HepG2 (cell line): ENCODE data around the gene MOB4. TPM values are rescaled to one million over a fixed set of nuclear protein-coding genes. Genes with fewer than 3 reads are reported as not detected.

Experiments
- ATAC-seq: fragments of 200-7000 bp; cut with Tn5 transposase; 3 replicates; pipeline ENCODE4 v1.9.1; 2020; ENCODE audit warnings: mild to moderate bottlenecking, moderate library complexity
- BruUV-seq: library from RNA; stranded (reverse); fragments of 400-500 nt; replicated peaks from 2 replicates; lab custom pipeline; 2021; lab: Mats Ljungman, UMichigan
- CTCF ChIA-PET: fragments of 300-600 bp; formaldehyde crosslinking; extraction: SDS; loops from one replicate; lab custom pipeline; 2021; ENCODE audit warnings: low total read pairs, inconsistent platforms, low intra/inter-chr PET ratio; lab: Yijun Ruan, JAX
- POLR2A ChIA-PET: fragments of 350-600 bp; sonication (Branson Sonifier 250); formaldehyde crosslinking; loops from one replicate; lab custom pipeline; 2020; ENCODE audit warnings: antibody characterized with exemption, inconsistent platforms; lab: Yijun Ruan, JAX
- DNase-seq: peaks from one replicate; pipeline ENCODE4 v3.0.0-alpha.2; 2015; ENCODE audit warnings: low spot score
- FAIRE-seq: peaks from 3 replicates; lab custom pipeline; 2011; peaks lifted over from hg19 to GRCh38; lab: Jason Lieb, UNC
- H2AFZ ChIP-seq: one replicate; pipeline ENCODE4 v1.6.1; 2011; ENCODE audit warnings: low read length, inconsistent platforms
- H3K27ac ChIP-seq: fragments of 300-600 bp; 3 replicates; pipeline ENCODE4 v1.8.0; 2011; ENCODE audit warnings: mixed run types, mild to moderate bottlenecking, mixed read lengths, low read length, inconsistent platforms; ENCODE audit not compliant: insufficient read depth; ENCODE audit errors: extremely low read length
- H3K27me3 ChIP-seq, 2 experiments: fragments of 200-600 bp in 1 of 2; 2 replicates in 1 of 2; 3 replicates in 1 of 2; pipeline versions ENCODE4 v1.6.0 to v1.8.0; 2011; ENCODE audit warnings: low read length in 2 of 2, mild to moderate bottlenecking in 2 of 2, moderate library complexity in 2 of 2, inconsistent platforms in 1 of 2; ENCODE audit not compliant: insufficient read depth in 2 of 2, control insufficient read depth in 1 of 2
- H3K36me3 ChIP-seq, 2 experiments: fragments of 200-600 bp in 1 of 2; replicated peaks in 1 of 2; 2 replicates in 1 of 2; 3 replicates in 1 of 2; pipeline versions ENCODE4 v1.5.1 to v1.8.0; 2011; ENCODE audit warnings: low read length in 2 of 2, inconsistent platforms in 1 of 2; ENCODE audit not compliant: insufficient read depth in 2 of 2, control insufficient read depth in 1 of 2
- H3K4me1 ChIP-seq: 2 replicates; pipeline ENCODE4 v1.5.1; 2012; ENCODE audit warnings: low read length, inconsistent platforms; ENCODE audit not compliant: insufficient read depth
- H3K4me2 ChIP-seq: 2 replicates; pipeline ENCODE4 v1.6.0; 2011; ENCODE audit warnings: low read depth, low read length, inconsistent platforms
- H3K4me3 ChIP-seq, 3 experiments: fragments of 200-600 bp in 1 of 3; sonication (generic), shearing (Covaris generic) in 1 of 3; replicated peaks in 1 of 3; 2 replicates each; pipeline ENCODE4 v1.5.1; 2011 to 2016; ENCODE audit warnings: low read length in 3 of 3, inconsistent platforms in 2 of 3, low read depth in 2 of 3, mild to moderate bottlenecking in 2 of 3, control low read depth in 1 of 3, mixed read lengths in 1 of 3; ENCODE audit not compliant: insufficient read depth in 1 of 3
- H3K79me2 ChIP-seq: one replicate; pipeline ENCODE4 v1.6.1; 2011; ENCODE audit warnings: low read length, inconsistent platforms; ENCODE audit not compliant: insufficient read depth
- H3K9ac ChIP-seq: 2 replicates; pipeline ENCODE4 v1.6.0; 2011; ENCODE audit warnings: mild to moderate bottlenecking, low read depth, low read length, inconsistent platforms; ENCODE audit not compliant: insufficient read depth
- H3K9me3 ChIP-seq: 2 replicates; pipeline ENCODE4 v1.5.1; 2012; ENCODE audit warnings: mild to moderate bottlenecking, low read length
- H4K20me1 ChIP-seq: 2 replicates; pipeline ENCODE4 v1.6.0; 2011; ENCODE audit warnings: inconsistent platforms, mild to moderate bottlenecking, low read length, moderate library complexity; ENCODE audit not compliant: insufficient read depth
- CREB1 ChIP-seq, 2 experiments: fragments of 450-650 bp in 1 of 2; IDR thresholded peaks; 2 replicates each; pipeline ENCODE4 v1.6.1; 2016 to 2017; ENCODE audit warnings: control low read depth in 1 of 2, mild to moderate bottlenecking in 1 of 2, missing compliant biosample characterization in 1 of 2, missing genetic modification characterization in 1 of 2
- GFI1 ChIP-seq: sonication (generic); formaldehyde crosslinking; IDR thresholded peaks from 2 replicates; pipeline ENCODE4 v1.5.0; 2020; ENCODE audit warnings: missing genetic modification reagents, mild to moderate bottlenecking, borderline replicate concordance
- NAIF1 ChIP-seq: sonication (generic); formaldehyde crosslinking; IDR thresholded peaks from 2 replicates; pipeline ENCODE4 v1.5.0; 2020; ENCODE audit warnings: mild to moderate bottlenecking, missing genetic modification reagents, borderline replicate concordance
- TERF1 ChIP-seq: sonication (generic); formaldehyde crosslinking; IDR thresholded peaks from 2 replicates; pipeline ENCODE4 v1.8.0; 2022; ENCODE audit warnings: mild to moderate bottlenecking, missing genetic modification reagents, moderate library complexity
- TGIF2 ChIP-seq: IDR thresholded peaks from 2 replicates; pipeline ENCODE4 v1.6.1; 2016; ENCODE audit warnings: control low read depth, missing compliant biosample characterization
- ZNF382 ChIP-seq: sonication (generic); formaldehyde crosslinking; IDR thresholded peaks from 2 replicates; pipeline ENCODE4 v1.5.0; 2020; ENCODE audit warnings: missing genetic modification reagents, mild to moderate bottlenecking, borderline replicate concordance
- ZNF552 ChIP-seq: sonication (generic); formaldehyde crosslinking; IDR thresholded peaks from 2 replicates; pipeline ENCODE4 v1.9.0; 2022; ENCODE audit warnings: missing genetic modification reagents, mild to moderate bottlenecking, borderline replicate concordance
- ZNF558 ChIP-seq: sonication (generic); formaldehyde crosslinking; IDR thresholded peaks from 2 replicates; pipeline ENCODE4 v1.9.0; 2022; ENCODE audit warnings: mild to moderate bottlenecking, missing genetic modification reagents, borderline replicate concordance
- ZNF619 ChIP-seq: sonication (generic); formaldehyde crosslinking; IDR thresholded peaks from 2 replicates; pipeline ENCODE4 v1.4.0; 2020; ENCODE audit warnings: mild to moderate bottlenecking, missing genetic modification reagents
- ZNF672 ChIP-seq: sonication (generic); formaldehyde crosslinking; IDR thresholded peaks from 2 replicates; pipeline ENCODE4 v1.8.1; 2022; ENCODE audit warnings: missing genetic modification reagents
- WGBS: methylation state at CpG from one replicate; pipeline ENCODE4 v1.1.6; 2017; ENCODE audit warnings: low lambda C conversion rate; 5-methylcytosine and 5-hydroxymethylcytosine counted together
- in situ Hi-C: cut with HindIII; loops from 2 replicates; pipeline ENCODE4 v1.10.0; 2017; ENCODE audit warnings: low pct_unique_long_range_greater_than_20kb; ENCODE audit not compliant: extremely low pct_ligation_motif_present
- intact Hi-C: fragments of 100-400 bp; cut with micrococcal nuclease; formaldehyde crosslinking; loops from one replicate; pipeline ENCODE4 v1.10.0; 2022; ENCODE audit not compliant: unreplicated experiment
- polyA plus RNA-seq, 8 experiments: library from polyadenylated mRNA; depleted of rRNA in 3 of 8; stranded (reverse) in 7 of 8; unstranded in 1 of 8; fragments of >200 nt; fragmentation: Illumina TruSeq in 4 of 8; extraction: Trizol in 4 of 8; gene quantifications; 2 replicates each; pipeline versions ENCODE4 v1.2.1 to v1.2.3, GENCODE V29; 2011 to 2016; ENCODE audit warnings: low read depth in 4 of 8, missing spikeins in 1 of 8, mixed read lengths in 1 of 8; ENCODE audit not compliant: insufficient read depth in 1 of 8
- total RNA-seq, 5 experiments: library from RNA; depleted of rRNA; stranded (reverse); fragments of >200 nt; fragmentation: Illumina TruSeq; extraction: Trizol; gene quantifications; 2 replicates each; pipeline ENCODE4 v1.2.3, GENCODE V29; 2016; ENCODE audit warnings: low read depth in 1 of 5
- TF ChIP-seq, protein P1 (sequence below): sonication (generic); formaldehyde crosslinking; conservative IDR thresholded peaks from 2 replicates; pipeline ENCODE4 v1.4.0; 2020; ENCODE audit warnings: missing genetic modification reagents
- TF ChIP-seq, protein P2 (sequence below): sonication (generic); formaldehyde crosslinking; IDR thresholded peaks from 2 replicates; pipeline ENCODE4 v1.5.0; 2020; ENCODE audit warnings: mild to moderate bottlenecking, missing genetic modification reagents, borderline replicate concordance
- TF ChIP-seq, protein P3 (sequence below): sonication (generic); formaldehyde crosslinking; IDR thresholded peaks from 2 replicates; pipeline ENCODE4 v1.9.0; 2021; ENCODE audit warnings: missing genetic modification reagents, borderline replicate concordance

MOB4 gene
- total and polyA plus RNA-seq, 2 of the 13 experiments (the other 11 are each of a cell fraction or from before 2014, with no cell fraction given), result 35.7 to 38.6 TPM

GRCh38 chr2:197504000-197504399, 11.9 kb upstream of the MOB4 start:
- H2AFZ ChIP-seq, result no peak overlapping the region
- H3K4me3 ChIP-seq, result no peak overlapping the region
- H3K9ac ChIP-seq, result no peak overlapping the region
- peaks cover 17% of the 10 kb centered on the region for H4K20me1 ChIP-seq
- peaks cover 26% of the 10 kb centered on the region for H3K4me1 ChIP-seq
- no peak overlapping the region for H3K4me2 ChIP-seq
- no TSS peak for BruUV-seq
- in situ Hi-C loops (no loop called here), intact Hi-C loops (loop anchor here (5.0 kb wide), 1 partner anchor 33 kb away; no protein-coding TSS in a partner anchor)
- H3K27me3 ChIP-seq, result no peaks in the 10 kb centered on the region; a peak in 1 of 5 replicates
- FAIRE-seq, result no peak
- no peak for ATAC-seq
- peaks cover 7 to 24% of the 10 kb centered on the region in 2 experiments for H3K36me3 ChIP-seq
- POLR2A ChIA-PET, result interaction anchor here (1.2 to 4.5 kb wide), 5 partner anchors 9 to 69 kb away, joined by 3 to 35 read pairs (median 7); partner anchors contain the start of genes COQ10B, MOB4 and SF3B1
- no peak overlapping the region for H3K27ac ChIP-seq
- DNase-seq, result no peak
- WGBS, result 97% methylated on average over 2 of the region's 2 CpGs
- CTCF ChIA-PET, result no interaction called here
- no peaks in the 10 kb centered on the region for H3K9me3 ChIP-seq
- H3K79me2 ChIP-seq, result peaks cover 57% of the 10 kb centered on the region
- TF ChIP-seq, protein P1, sequence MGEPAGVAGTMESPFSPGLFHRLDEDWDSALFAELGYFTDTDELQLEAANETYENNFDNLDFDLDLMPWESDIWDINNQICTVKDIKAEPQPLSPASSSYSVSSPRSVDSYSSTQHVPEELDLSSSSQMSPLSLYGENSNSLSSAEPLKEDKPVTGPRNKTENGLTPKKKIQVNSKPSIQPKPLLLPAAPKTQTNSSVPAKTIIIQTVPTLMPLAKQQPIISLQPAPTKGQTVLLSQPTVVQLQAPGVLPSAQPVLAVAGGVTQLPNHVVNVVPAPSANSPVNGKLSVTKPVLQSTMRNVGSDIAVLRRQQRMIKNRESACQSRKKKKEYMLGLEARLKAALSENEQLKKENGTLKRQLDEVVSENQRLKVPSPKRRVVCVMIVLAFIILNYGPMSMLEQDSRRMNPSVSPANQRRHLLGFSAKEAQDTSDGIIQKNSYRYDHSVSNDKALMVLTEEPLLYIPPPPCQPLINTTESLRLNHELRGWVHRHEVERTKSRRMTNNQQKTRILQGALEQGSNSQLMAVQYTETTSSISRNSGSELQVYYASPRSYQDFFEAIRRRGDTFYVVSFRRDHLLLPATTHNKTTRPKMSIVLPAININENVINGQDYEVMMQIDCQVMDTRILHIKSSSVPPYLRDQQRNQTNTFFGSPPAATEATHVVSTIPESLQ (CRISPR knock-in tag), result no peak
- TF ChIP-seq, protein P2, sequence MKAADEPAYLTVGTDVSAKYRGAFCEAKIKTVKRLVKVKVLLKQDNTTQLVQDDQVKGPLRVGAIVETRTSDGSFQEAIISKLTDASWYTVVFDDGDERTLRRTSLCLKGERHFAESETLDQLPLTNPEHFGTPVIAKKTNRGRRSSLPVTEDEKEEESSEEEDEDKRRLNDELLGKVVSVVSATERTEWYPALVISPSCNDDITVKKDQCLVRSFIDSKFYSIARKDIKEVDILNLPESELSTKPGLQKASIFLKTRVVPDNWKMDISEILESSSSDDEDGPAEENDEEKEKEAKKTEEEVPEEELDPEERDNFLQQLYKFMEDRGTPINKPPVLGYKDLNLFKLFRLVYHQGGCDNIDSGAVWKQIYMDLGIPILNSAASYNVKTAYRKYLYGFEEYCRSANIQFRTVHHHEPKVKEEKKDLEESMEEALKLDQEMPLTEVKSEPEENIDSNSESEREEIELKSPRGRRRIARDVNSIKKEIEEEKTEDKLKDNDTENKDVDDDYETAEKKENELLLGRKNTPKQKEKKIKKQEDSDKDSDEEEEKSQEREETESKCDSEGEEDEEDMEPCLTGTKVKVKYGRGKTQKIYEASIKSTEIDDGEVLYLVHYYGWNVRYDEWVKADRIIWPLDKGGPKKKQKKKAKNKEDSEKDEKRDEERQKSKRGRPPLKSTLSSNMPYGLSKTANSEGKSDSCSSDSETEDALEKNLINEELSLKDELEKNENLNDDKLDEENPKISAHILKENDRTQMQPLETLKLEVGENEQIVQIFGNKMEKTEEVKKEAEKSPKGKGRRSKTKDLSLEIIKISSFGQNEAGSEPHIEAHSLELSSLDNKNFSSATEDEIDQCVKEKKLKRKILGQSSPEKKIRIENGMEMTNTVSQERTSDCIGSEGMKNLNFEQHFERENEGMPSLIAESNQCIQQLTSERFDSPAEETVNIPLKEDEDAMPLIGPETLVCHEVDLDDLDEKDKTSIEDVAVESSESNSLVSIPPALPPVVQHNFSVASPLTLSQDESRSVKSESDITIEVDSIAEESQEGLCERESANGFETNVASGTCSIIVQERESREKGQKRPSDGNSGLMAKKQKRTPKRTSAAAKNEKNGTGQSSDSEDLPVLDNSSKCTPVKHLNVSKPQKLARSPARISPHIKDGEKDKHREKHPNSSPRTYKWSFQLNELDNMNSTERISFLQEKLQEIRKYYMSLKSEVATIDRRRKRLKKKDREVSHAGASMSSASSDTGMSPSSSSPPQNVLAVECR (CRISPR knock-in tag), result peak; percentile 11; the same call in 1 of the 2 replicates
- TF ChIP-seq TERF1 (CRISPR knock-in tag) (no peak), ZNF552 (no peak), GFI1 (0 out of 2 replicates have a peak, but pooled peaks have one; percentile 17), ZNF619 (CRISPR knock-in tag) (no peak), ZNF672 (no peak), CREB1 (IDR thresholded peaks at IDR 0.05) (no peak), CREB1 (CRISPR knock-in tag; IDR thresholded peaks at IDR 0.05) (0 out of 2 replicates have a peak, but pooled peaks have one; percentile 25), TGIF2 (CRISPR knock-in tag) (0 out of 2 replicates have a peak, but pooled peaks have one; percentile 50), ZNF558 (CRISPR knock-in tag) (no peak), NAIF1 (peak; percentile 60; the same call in 1 of the 2 replicates), ZNF382 (CRISPR knock-in tag) (no peak)
- TF ChIP-seq, protein P3, sequence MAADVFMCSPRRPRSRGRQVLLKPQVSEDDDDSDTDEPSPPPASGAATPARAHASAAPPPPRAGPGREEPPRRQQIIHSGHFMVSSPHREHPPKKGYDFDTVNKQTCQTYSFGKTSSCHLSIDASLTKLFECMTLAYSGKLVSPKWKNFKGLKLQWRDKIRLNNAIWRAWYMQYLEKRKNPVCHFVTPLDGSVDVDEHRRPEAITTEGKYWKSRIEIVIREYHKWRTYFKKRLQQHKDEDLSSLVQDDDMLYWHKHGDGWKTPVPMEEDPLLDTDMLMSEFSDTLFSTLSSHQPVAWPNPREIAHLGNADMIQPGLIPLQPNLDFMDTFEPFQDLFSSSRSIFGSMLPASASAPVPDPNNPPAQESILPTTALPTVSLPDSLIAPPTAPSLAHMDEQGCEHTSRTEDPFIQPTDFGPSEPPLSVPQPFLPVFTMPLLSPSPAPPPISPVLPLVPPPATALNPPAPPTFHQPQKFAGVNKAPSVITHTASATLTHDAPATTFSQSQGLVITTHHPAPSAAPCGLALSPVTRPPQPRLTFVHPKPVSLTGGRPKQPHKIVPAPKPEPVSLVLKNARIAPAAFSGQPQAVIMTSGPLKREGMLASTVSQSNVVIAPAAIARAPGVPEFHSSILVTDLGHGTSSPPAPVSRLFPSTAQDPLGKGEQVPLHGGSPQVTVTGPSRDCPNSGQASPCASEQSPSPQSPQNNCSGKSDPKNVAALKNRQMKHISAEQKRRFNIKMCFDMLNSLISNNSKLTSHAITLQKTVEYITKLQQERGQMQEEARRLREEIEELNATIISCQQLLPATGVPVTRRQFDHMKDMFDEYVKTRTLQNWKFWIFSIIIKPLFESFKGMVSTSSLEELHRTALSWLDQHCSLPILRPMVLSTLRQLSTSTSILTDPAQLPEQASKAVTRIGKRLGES (CRISPR knock-in tag), result no peak
